RWPE2 (cell line): ENCODE data around the gene ITPR1.
A peak's percentile ranks its signal among the peaks of the same experiment; 100 is the strongest.

Source experiments
- ATAC-seq: fragments of 200-7000 bp; cut with Tn5 transposase; 3 replicates; pipeline ENCODE4 v1.9.1; 2021; ENCODE audit warnings: low read depth
- DNase-seq: peaks from one replicate; pipeline ENCODE4 v3.0.0-alpha.2; 2020; ENCODE audit warnings: low spot score
- H3K27ac ChIP-seq: fragments of 450-650 bp; 2 replicates; pipeline ENCODE4 v1.5.1; 2017; ENCODE audit warnings: mild to moderate bottlenecking; ENCODE audit not compliant: poor library complexity, severe bottlenecking
- H3K27me3 ChIP-seq: fragments of 250-450 bp; sonication (Bioruptor Pico); 2 replicates; pipeline ENCODE4 v1.5.1; 2021; ENCODE audit warnings: mild to moderate bottlenecking, moderate library complexity; ENCODE audit not compliant: insufficient read depth, poor library complexity, severe bottlenecking
- H3K36me3 ChIP-seq: fragments of 250-450 bp; sonication (Bioruptor Pico); 2 replicates; pipeline ENCODE4 v1.5.1; 2020; ENCODE audit warnings: low read depth, mild to moderate bottlenecking, moderate library complexity
- H3K4me1 ChIP-seq: fragments of 250-450 bp; sonication (Bioruptor Pico); 2 replicates; pipeline ENCODE4 v1.5.1; 2021; ENCODE audit warnings: mild to moderate bottlenecking, moderate library complexity; ENCODE audit not compliant: insufficient read depth, poor library complexity, severe bottlenecking
- H3K4me3 ChIP-seq: fragments of 250-450 bp; sonication (Bioruptor Pico); 2 replicates; pipeline ENCODE4 v1.5.1; 2021; ENCODE audit warnings: mild to moderate bottlenecking, moderate library complexity; ENCODE audit not compliant: severe bottlenecking
- H3K9me3 ChIP-seq: fragments of 250-450 bp; sonication (Bioruptor Pico); 2 replicates; pipeline ENCODE4 v1.5.1; 2021; ENCODE audit warnings: mild to moderate bottlenecking, moderate library complexity; ENCODE audit not compliant: severe bottlenecking
- TF ChIP-seq, protein P1 (sequence below): fragments of 450-650 bp; IDR thresholded peaks from one replicate; pipeline ENCODE4 v1.5.1; 2017; ENCODE audit warnings: mild to moderate bottlenecking, moderate library complexity; ENCODE audit not compliant: poor library complexity, severe bottlenecking

The ITPR1 gene

DNA sequence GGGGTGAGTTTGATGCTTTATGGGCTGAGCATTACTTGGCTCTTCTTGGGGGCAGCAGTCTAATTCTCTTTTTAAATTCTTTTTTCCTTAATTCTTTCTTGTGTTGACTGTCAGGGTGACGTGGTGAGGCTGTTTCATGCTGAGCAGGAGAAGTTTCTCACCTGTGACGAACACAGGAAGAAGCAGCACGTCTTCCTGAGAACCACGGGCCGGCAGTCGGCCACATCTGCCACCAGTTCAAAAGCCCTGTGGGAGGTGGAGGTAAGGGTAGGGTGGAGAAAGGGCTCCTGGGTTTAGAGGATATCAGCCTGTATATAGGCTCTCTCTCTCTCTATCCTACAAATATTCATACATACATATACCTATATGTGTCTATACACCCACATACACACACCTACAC, 152.3 kb downstream of the ITPR1 start:
- H3K36me3 ChIP-seq: no peaks in the 10 kb centered on the region
- H3K27me3 ChIP-seq: no peaks in the 10 kb centered on the region
- DNase-seq (no peak), ATAC-seq (no peak)
- H3K4me3 ChIP-seq: no peak overlapping the region
- H3K27ac ChIP-seq: no peak overlapping the region
- no peaks in the 10 kb centered on the region for H3K4me1 ChIP-seq
- H3K9me3 ChIP-seq: no peaks in the 10 kb centered on the region
- TF ChIP-seq, protein P1, sequence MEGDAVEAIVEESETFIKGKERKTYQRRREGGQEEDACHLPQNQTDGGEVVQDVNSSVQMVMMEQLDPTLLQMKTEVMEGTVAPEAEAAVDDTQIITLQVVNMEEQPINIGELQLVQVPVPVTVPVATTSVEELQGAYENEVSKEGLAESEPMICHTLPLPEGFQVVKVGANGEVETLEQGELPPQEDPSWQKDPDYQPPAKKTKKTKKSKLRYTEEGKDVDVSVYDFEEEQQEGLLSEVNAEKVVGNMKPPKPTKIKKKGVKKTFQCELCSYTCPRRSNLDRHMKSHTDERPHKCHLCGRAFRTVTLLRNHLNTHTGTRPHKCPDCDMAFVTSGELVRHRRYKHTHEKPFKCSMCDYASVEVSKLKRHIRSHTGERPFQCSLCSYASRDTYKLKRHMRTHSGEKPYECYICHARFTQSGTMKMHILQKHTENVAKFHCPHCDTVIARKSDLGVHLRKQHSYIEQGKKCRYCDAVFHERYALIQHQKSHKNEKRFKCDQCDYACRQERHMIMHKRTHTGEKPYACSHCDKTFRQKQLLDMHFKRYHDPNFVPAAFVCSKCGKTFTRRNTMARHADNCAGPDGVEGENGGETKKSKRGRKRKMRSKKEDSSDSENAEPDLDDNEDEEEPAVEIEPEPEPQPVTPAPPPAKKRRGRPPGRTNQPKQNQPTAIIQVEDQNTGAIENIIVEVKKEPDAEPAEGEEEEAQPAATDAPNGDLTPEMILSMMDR: no peak

DNA sequence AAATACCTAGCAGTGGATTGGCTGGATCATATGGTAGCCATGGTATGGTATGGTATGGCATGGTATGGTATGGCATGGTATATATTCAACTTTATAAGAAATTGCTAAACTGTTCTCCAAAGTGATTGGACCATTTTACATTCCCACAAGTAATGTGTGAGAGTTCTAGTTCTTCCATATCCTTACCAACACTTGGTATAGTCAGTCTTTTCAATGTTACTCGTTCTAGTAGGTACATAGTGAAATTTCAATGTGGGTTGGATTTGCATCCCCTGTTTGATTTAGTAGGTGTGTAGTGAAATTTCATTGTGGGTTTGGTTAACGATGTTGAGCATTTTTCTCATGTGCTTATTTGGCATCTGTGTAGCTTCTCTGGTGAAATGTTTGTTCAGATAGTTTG, 154.3 kb downstream of the ITPR1 start:
- DNase-seq: no peak
- H3K27me3 ChIP-seq: no peaks in the 10 kb centered on the region
- H3K9me3 ChIP-seq: no peaks in the 10 kb centered on the region
- H3K36me3 ChIP-seq: no peaks in the 10 kb centered on the region
- no peaks in the 10 kb centered on the region for H3K4me1 ChIP-seq
- ATAC-seq: no peak
- TF ChIP-seq, protein P1: no peak
- no peak overlapping the region for H3K4me3 ChIP-seq
- H3K27ac ChIP-seq: no peak overlapping the region

DNA sequence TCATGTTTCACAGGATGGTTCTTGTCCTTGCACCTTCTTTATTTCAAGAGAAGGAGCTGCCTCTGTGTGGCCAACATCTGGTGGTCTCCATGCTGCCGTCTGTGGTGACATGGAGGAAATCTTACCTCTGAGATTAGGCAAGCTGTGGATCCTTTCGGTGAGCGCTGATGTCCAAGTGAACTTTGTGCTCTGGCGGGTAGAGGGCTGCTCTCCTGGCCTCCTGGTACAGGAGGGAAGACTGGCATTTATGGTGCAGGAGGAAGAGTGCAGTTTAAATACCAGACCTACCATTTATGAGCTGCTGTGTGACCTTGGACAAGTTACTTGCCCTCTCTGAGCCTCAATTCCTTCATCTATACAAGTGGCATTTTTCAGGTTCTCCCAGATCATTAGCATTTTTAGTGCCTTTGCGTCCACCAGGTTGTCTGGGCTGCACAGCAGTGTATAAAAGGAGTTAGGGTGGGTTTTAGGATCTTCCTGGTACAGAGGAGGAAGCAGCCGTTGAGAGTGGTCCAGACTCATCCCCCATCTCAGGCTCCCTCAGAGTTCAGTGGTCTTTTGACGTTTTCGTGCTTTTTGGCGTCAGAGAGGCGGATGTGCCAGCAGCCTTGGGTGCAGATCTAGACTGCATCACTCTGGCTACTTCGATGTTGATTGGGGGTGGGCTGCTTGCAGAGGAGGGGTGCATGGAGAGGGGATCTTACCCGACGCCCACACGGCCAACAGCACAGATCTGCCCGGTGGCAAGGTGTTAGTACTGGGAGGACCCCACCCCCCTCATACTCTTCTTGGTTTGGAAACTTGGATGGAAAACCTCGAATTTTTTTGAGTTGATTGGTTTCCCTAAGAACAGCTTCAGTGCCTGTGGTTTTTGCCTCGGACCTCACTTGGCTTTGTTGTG, 162.2 kb downstream of the ITPR1 start:
- DNase-seq (no peak), ATAC-seq (no peak)
- H3K4me3 ChIP-seq: no peak overlapping the region
- no peaks in the 10 kb centered on the region for H3K9me3 ChIP-seq
- no peaks in the 10 kb centered on the region for H3K27me3 ChIP-seq
- no peaks in the 10 kb centered on the region for H3K36me3 ChIP-seq
- no peaks in the 10 kb centered on the region for H3K4me1 ChIP-seq
- H3K27ac ChIP-seq: no peak overlapping the region
- TF ChIP-seq, protein P1: no peak

DNA sequence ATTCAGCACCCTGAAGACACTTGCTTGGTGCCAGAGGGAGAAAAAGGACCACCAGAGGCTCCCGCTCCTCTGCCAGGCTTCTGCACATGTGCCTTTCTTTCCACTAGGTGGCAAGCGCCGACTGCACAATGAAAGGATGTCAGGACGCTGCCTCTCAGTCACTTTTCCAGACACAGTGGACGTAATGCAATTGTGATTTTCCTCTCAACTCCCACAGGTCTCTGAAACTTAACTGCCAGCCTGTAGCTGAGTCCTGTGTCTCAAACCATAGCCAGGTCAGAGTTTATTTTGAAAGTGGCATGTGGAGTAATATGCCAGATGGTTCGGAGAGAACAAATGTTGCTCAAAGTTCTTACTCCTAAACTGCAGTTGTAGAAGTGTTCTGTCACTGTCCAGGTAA, 162.9 kb downstream of the ITPR1 start:
- Histone ChIP-seq H3K27ac (no peak overlapping the region), H3K4me3 (no peak overlapping the region), H3K36me3 (no peaks in the 10 kb centered on the region), H3K9me3 (no peaks in the 10 kb centered on the region), H3K4me1 (no peaks in the 10 kb centered on the region), H3K27me3 (no peaks in the 10 kb centered on the region)
- DNase-seq (no peak), ATAC-seq (peak; percentile 95)
- TF ChIP-seq, protein P1: peak; percentile 91
